K562 (cell line): ENCODE measurements around the gene DPP4. TPM values are rescaled to one million over a fixed set of nuclear protein-coding genes. Genes with fewer than 3 reads are reported as not detected.

Source experiments
- ATAC-seq: fragments of 200-7000 bp; cut with Tn5 transposase; 3 replicates; pipeline ENCODE4 v1.9.1; 2020; ENCODE audit warnings: moderate library complexity
- BruUV-seq: library from RNA; stranded (reverse); fragments of 400-500 nt; replicated peaks from 2 replicates; lab custom pipeline; 2021; lab: Mats Ljungman, UMichigan
- CTCF ChIA-PET: fragments of 300-600 bp; formaldehyde crosslinking; extraction: SDS; loops from one replicate; lab custom pipeline; 2021; ENCODE audit warnings: low intra/inter-chr PET ratio; lab: Yijun Ruan, JAX
- POLR2A ChIA-PET: fragments of 300-600, 350-650 bp; sonication (Branson Sonifier 250); formaldehyde crosslinking; extraction: SDS; loops from one replicate; lab custom pipeline; 2021; ENCODE audit warnings: antibody characterized with exemption, inconsistent platforms; lab: Yijun Ruan, JAX
- DNase-seq, 4 experiments: peaks; one replicate each; pipeline versions ENCODE4 v3.0.0 to v3.0.0-alpha.2; 2011 to 2018; ENCODE audit warnings: low spot score in 3 of 4, mixed read lengths in 3 of 4; ENCODE audit errors: extremely low read depth in 1 of 4
- FAIRE-seq: peaks from 2 replicates; lab custom pipeline; 2011; peaks lifted over from hg19 to GRCh38; lab: Jason Lieb, UNC
- H2AFZ ChIP-seq: 2 replicates; pipeline ENCODE4 v1.6.0; 2011; ENCODE audit warnings: low read depth, low read length, control low read depth, inconsistent platforms
- H3K27ac ChIP-seq: fragments of 200-600 bp; 3 replicates; pipeline ENCODE4 v1.8.0; 2011; ENCODE audit warnings: low read depth, mild to moderate bottlenecking, control low read depth, inconsistent platforms, low read length, moderate library complexity, mixed read lengths; ENCODE audit errors: extremely low read depth
- H3K27me3 ChIP-seq, 2 experiments: fragments of 300-600 bp in 1 of 2; 2 replicates in 1 of 2; 3 replicates in 1 of 2; pipeline versions ENCODE4 v1.6.0 to v1.8.0; 2011; ENCODE audit warnings: inconsistent platforms in 2 of 2, low read length in 2 of 2, mild to moderate bottlenecking in 1 of 2, mixed read lengths in 1 of 2, moderate library complexity in 1 of 2; ENCODE audit not compliant: control insufficient read depth in 2 of 2, insufficient read depth in 2 of 2
- H3K36me3 ChIP-seq: fragments of 300-600 bp; 3 replicates; pipeline ENCODE4 v1.8.0; 2011; ENCODE audit warnings: mild to moderate bottlenecking, low read length, inconsistent platforms; ENCODE audit not compliant: control insufficient read depth, insufficient read depth
- H3K4me1 ChIP-seq, 2 experiments: fragments of 200-600 bp in 1 of 2; replicated peaks in 1 of 2; 2 replicates in 1 of 2; 3 replicates in 1 of 2; pipeline versions ENCODE4 v1.5.1 to v1.8.0; 2011; ENCODE audit warnings: inconsistent platforms in 2 of 2, low read length in 2 of 2, mild to moderate bottlenecking in 1 of 2, mixed read lengths in 1 of 2, moderate library complexity in 1 of 2; ENCODE audit not compliant: control insufficient read depth in 2 of 2, insufficient read depth in 2 of 2
- H3K4me2 ChIP-seq: 2 replicates; pipeline ENCODE4 v1.6.1; 2011; ENCODE audit warnings: low read length, control low read depth, inconsistent platforms, mixed read lengths; ENCODE audit not compliant: insufficient read depth
- H3K4me3 ChIP-seq: fragments of 200-600 bp; sonication (generic), shearing (Covaris generic); 2 replicates; pipeline ENCODE4 v1.5.1; 2016; ENCODE audit warnings: control low read depth, inconsistent platforms
- H3K79me2 ChIP-seq: fragments of 200-600 bp; 3 replicates; pipeline ENCODE4 v1.8.0; 2011; ENCODE audit warnings: low read length, inconsistent platforms; ENCODE audit not compliant: control insufficient read depth, insufficient read depth
- H3K9ac ChIP-seq, 2 experiments: 2 replicates each; pipeline versions ENCODE4 v1.6.0 to v1.6.1; 2011; ENCODE audit warnings: low read depth in 2 of 2, low read length in 2 of 2, control low read depth in 1 of 2, inconsistent platforms in 1 of 2, mild to moderate bottlenecking in 1 of 2, mixed read lengths in 1 of 2; ENCODE audit not compliant: insufficient read depth in 1 of 2
- H3K9me1 ChIP-seq: one replicate; pipeline ENCODE4 v1.6.0; 2011; ENCODE audit warnings: inconsistent platforms, mild to moderate bottlenecking, low read length, moderate library complexity; ENCODE audit not compliant: control insufficient read depth, insufficient read depth
- H3K9me3 ChIP-seq: replicated peaks from 2 replicates; pipeline ENCODE4 v1.5.1; 2011; ENCODE audit warnings: low read depth, low read length, inconsistent platforms; ENCODE audit not compliant: control insufficient read depth, insufficient read depth
- H4K20me1 ChIP-seq: replicated peaks from 2 replicates; pipeline ENCODE4 v1.6.1; 2011; ENCODE audit warnings: low read length, inconsistent platforms, mixed read lengths; ENCODE audit not compliant: control insufficient read depth, insufficient read depth
- CSDE1 ChIP-seq, 2 experiments: fragments of 450-650 bp; IDR thresholded peaks; 2 replicates each; pipeline ENCODE4 v1.6.1; 2016; ENCODE audit warnings: mild to moderate bottlenecking in 1 of 2
- ETV6 ChIP-seq, 3 experiments: fragments of 150-350 bp in 1 of 3; sonication (generic) in 1 of 3; formaldehyde crosslinking in 1 of 3; IDR thresholded peaks; 2 replicates each; pipeline versions ENCODE4 v1.6.1 to v1.8.0; 2014 to 2022; ENCODE audit warnings: borderline replicate concordance in 2 of 3, low read depth in 2 of 3, antibody characterized with exemption in 1 of 3, low read length in 1 of 3, mild to moderate bottlenecking in 1 of 3, missing genetic modification reagents in 1 of 3
- FOXK1 ChIP-seq: sonication (generic); formaldehyde crosslinking; IDR thresholded peaks from 2 replicates; pipeline ENCODE4 v1.8.0; 2022; ENCODE audit warnings: missing genetic modification reagents, mild to moderate bottlenecking, borderline replicate concordance
- HNRNPK ChIP-seq: fragments of 200-400 bp; formaldehyde crosslinking; IDR thresholded peaks from one replicate; pipeline ENCODE4 v1.6.1; 2018; ENCODE audit warnings: mild to moderate bottlenecking, low read depth, low read length; ENCODE audit not compliant: poor library complexity, severe bottlenecking
- HNRNPUL1 ChIP-seq: fragments of 200-400 bp; formaldehyde crosslinking; IDR thresholded peaks from 2 replicates; pipeline ENCODE4 v1.6.1; 2017; ENCODE audit warnings: low read length
- KAT2B ChIP-seq: IDR thresholded peaks from one replicate; pipeline ENCODE4 v1.6.1; 2012; ENCODE audit warnings: low read depth, mild to moderate bottlenecking, control low read depth, inconsistent platforms, low read length, moderate library complexity
- KDM4B ChIP-seq, 2 experiments: fragments of 450-650 bp in 1 of 2; sonication (generic) in 1 of 2; IDR thresholded peaks; 2 replicates each; pipeline ENCODE4 v1.6.1; 2016 to 2017; ENCODE audit warnings: borderline replicate concordance in 2 of 2, antibody characterized with exemption in 1 of 2, low read depth in 1 of 2, mild to moderate bottlenecking in 1 of 2
- POLR2AphosphoS2 ChIP-seq: IDR thresholded peaks from 2 replicates; pipeline ENCODE4 v1.6.1; 2012; ENCODE audit warnings: low read length, improper control_type of control experiment
- PRPF4 ChIP-seq: fragments of 200-400 bp; formaldehyde crosslinking; IDR thresholded peaks from one replicate; pipeline ENCODE4 v1.6.1; 2017; ENCODE audit warnings: low read length, low read depth, mild to moderate bottlenecking; ENCODE audit not compliant: insufficient read depth, poor library complexity, severe bottlenecking
- PTBP1 ChIP-seq: fragments of 200-400 bp; formaldehyde crosslinking; IDR thresholded peaks from 2 replicates; pipeline ENCODE4 v1.6.1; 2017; ENCODE audit warnings: low read depth, low read length
- SIN3B ChIP-seq: fragments of 450-650 bp; IDR thresholded peaks from 2 replicates; pipeline ENCODE4 v1.6.1; 2017; ENCODE audit warnings: low read depth, mild to moderate bottlenecking, moderate library complexity
- SMC3 ChIP-seq: conservative IDR thresholded peaks from 2 replicates; pipeline ENCODE4 v1.6.1; 2011; ENCODE audit warnings: low read depth, low read length, improper control_type of control experiment; ENCODE audit not compliant: insufficient read depth
- STAT5A ChIP-seq: IDR thresholded peaks from 2 replicates; pipeline ENCODE4 v1.6.1; 2012; ENCODE audit warnings: low read length, inconsistent platforms, borderline replicate concordance
- TAF15 ChIP-seq: fragments of 200-400 bp; formaldehyde crosslinking; IDR thresholded peaks from 2 replicates; pipeline ENCODE4 v1.6.1; 2017; ENCODE audit warnings: mild to moderate bottlenecking, low read depth, low read length, moderate library complexity
- TCF3 ChIP-seq: sonication (generic); formaldehyde crosslinking; IDR thresholded peaks from 2 replicates; pipeline ENCODE4 v1.4.0; 2020; ENCODE audit warnings: mild to moderate bottlenecking, missing genetic modification reagents
- ZNF830 ChIP-seq: fragments of 250-450 bp; sonication (Bioruptor Pico); IDR thresholded peaks from 2 replicates; pipeline ENCODE4 v1.5.0; 2021; ENCODE audit warnings: mild to moderate bottlenecking
- WGBS: fragments of 100-300 bp; shearing (Covaris generic); methylation state at CpG from one replicate; pipeline ENCODE4 v1.1.6; 2016; ENCODE audit warnings: low coverage, mixed read lengths; ENCODE audit not compliant: insufficient coverage; ENCODE audit errors: missing lambda C conversion rate; 5-methylcytosine and 5-hydroxymethylcytosine counted together
- in situ Hi-C: fragments of 300-500 bp; cut with MboI; formaldehyde crosslinking; loops from 4 replicates; pipeline ENCODE4 v1.15.0; 2018; ENCODE audit warnings: inconsistent platforms, mixed read lengths
- intact Hi-C: fragments of 100-400 bp; cut with micrococcal nuclease; formaldehyde crosslinking; loops from 2 replicates; pipeline ENCODE4 v1.14.2; 2022
- polyA plus RNA-seq, 8 experiments: library from polyadenylated mRNA; depleted of rRNA in 4 of 8; stranded (reverse) in 5 of 8; unstranded in 3 of 8; fragments of >200 nt; fragmentation: Nextera tagmentation in 2 of 8; fragmentation: Illumina TruSeq in 1 of 8; extraction: Ambion mirVana in 2 of 8; extraction: Trizol in 1 of 8; gene quantifications; 2 replicates each; pipeline versions ENCODE4 v1.2.1 to v1.2.3, GENCODE V29; 2011 to 2014; ENCODE audit warnings: inconsistent platforms in 1 of 8, missing spikeins in 1 of 8
- total RNA-seq, 7 experiments: library from RNA; depleted of rRNA in 6 of 7; stranded (reverse); fragments of >200 nt in 6 of 7; fragmentation: Illumina TruSeq in 2 of 7; extraction: Trizol in 2 of 7; gene quantifications; 2 replicates each; pipeline versions ENCODE4 v1.2.1 to v1.2.3, GENCODE V29; 2011 to 2021; ENCODE audit warnings: low replicate concordance in 1 of 7
- TF ChIP-seq, protein P1 (sequence below): fragments of 450-650 bp; IDR thresholded peaks from 2 replicates; pipeline ENCODE4 v1.6.1; 2016; ENCODE audit warnings: antibody characterized with exemption
- TF ChIP-seq, protein P2 (sequence below): sonication (generic); formaldehyde crosslinking; IDR thresholded peaks from 2 replicates; pipeline ENCODE4 v1.8.1; 2022; ENCODE audit warnings: missing genetic modification reagents

The DPP4 gene
- total and polyA plus RNA-seq, 9 of the 15 experiments (the other 6 are each of a cell fraction or from before 2014, with no cell fraction given): 0.11 TPM; not detected in 8

DNA sequence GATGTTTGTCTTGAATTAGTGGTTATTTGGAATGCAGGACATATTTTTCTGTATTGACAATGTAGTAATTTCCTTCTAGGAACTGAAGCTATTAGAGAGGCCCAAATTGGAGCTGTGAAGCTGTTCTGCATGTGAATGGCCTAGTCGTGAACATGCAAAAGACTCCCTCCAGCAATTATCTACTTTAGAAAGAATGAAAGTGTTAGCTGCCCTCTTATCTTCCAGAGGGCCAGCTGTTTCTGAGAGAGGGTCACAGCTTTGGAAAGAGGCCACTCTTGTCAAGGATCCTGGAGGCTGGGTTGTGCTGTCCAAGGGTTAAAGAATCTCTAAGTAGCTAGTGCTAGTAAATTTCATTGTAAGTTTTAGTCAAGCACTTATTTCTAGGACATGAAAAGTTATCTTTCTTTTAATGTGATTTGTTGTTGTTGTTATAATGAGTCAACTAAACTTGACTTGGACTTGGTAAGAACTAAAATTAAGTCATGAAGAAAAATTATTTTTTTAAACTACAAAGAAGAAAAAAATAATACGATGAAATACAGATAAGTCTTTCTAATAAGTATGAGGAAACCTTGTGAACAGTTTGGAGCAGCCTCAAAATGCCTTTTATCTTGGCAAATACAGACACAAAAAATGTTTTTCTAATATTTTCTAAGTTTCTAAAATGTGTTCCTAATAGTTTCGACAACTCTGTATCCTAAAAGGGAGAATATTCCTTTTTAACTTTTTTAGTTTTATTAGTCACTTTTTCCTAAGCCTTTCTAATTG is 36.8 kb downstream of the DPP4 start:
- no peaks in the 10 kb centered on the region for H3K27me3 ChIP-seq
- no peak for TF ChIP-seq FOXK1 (CRISPR knock-in tag)
- TF ChIP-seq HNRNPUL1: no peak
- TF ChIP-seq, protein P1, sequence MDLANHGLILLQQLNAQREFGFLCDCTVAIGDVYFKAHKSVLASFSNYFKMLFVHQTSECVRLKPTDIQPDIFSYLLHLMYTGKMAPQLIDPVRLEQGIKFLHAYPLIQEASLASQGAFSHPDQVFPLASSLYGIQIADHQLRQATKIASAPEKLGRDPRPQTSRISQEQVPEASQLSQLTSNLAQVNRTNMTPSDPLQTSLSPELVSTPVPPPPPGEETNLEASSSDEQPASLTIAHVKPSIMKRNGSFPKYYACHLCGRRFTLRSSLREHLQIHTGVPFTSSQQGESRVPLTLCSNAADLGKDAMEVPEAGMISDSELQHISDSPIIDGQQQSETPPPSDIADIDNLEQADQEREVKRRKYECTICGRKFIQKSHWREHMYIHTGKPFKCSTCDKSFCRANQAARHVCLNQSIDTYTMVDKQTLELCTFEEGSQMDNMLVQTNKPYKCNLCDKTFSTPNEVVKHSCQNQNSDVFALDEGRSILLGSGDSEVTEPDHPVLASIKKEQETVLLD: no peak
- no peak for TF ChIP-seq KAT2B
- no peak for TF ChIP-seq TCF3 (CRISPR knock-in tag)
- TF ChIP-seq HNRNPK: no peak
- TF ChIP-seq SMC3: no peak
- no peak for TF ChIP-seq POLR2AphosphoS2
- no peak for TF ChIP-seq ETV6 (IDR thresholded peaks at IDR 0.05; ENCODE audit: borderline replicate concordance in 1 of 2, low read depth in 2 of 2, low read length in 1 of 2)
- no peak for TF ChIP-seq ETV6 (CRISPR knock-in tag; IDR thresholded peaks at IDR 0.05; ENCODE audit: borderline replicate concordance)
- no peak for TF ChIP-seq SIN3B
- TF ChIP-seq KDM4B (IDR thresholded peaks at IDR 0.05; ENCODE audit: borderline replicate concordance in 2 of 2, low read depth in 1 of 2): no peak
- TF ChIP-seq, protein P2, sequence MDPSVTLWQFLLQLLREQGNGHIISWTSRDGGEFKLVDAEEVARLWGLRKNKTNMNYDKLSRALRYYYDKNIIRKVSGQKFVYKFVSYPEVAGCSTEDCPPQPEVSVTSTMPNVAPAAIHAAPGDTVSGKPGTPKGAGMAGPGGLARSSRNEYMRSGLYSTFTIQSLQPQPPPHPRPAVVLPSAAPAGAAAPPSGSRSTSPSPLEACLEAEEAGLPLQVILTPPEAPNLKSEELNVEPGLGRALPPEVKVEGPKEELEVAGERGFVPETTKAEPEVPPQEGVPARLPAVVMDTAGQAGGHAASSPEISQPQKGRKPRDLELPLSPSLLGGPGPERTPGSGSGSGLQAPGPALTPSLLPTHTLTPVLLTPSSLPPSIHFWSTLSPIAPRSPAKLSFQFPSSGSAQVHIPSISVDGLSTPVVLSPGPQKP (CRISPR knock-in tag): no peak
- no peak for TF ChIP-seq CSDE1 (IDR thresholded peaks at IDR 0.05)
- no peak for TF ChIP-seq TAF15
- TF ChIP-seq PRPF4: no peak
- TF ChIP-seq STAT5A: no peak
- TF ChIP-seq PTBP1: no peak
- TF ChIP-seq ZNF830 (CRISPR knock-in tag): no peak
- no peak overlapping the region for H3K4me3 ChIP-seq
- no peak for ATAC-seq
- H3K9me3 ChIP-seq: no peaks in the 10 kb centered on the region
- intact Hi-C loops (no loop called here), in situ Hi-C loops (no loop called here)
- 0% methylated on average over 3 of the region's 3 CpGs for WGBS
- FAIRE-seq: no peak
- H2AFZ ChIP-seq: no peak overlapping the region
- BruUV-seq: no TSS peak
- no peaks in the 10 kb centered on the region for H3K79me2 ChIP-seq
- H3K9ac ChIP-seq: no peak overlapping the region
- H3K4me2 ChIP-seq: no peak overlapping the region
- H3K4me1 ChIP-seq: no peaks in the 10 kb centered on the region
- no peak for DNase-seq
- H3K27ac ChIP-seq: no peak overlapping the region
- no peaks in the 10 kb centered on the region for H3K9me1 ChIP-seq
- CTCF ChIA-PET: no interaction called here
- H3K36me3 ChIP-seq: no peaks in the 10 kb centered on the region
- no peaks in the 10 kb centered on the region for H4K20me1 ChIP-seq
- POLR2A ChIA-PET: no interaction called here
